Cardiac muscle cell (in vitro differentiated cells and primary cell): ENCODE results near the gene CENPX. TPM values are rescaled to one million over a fixed set of nuclear protein-coding genes. Genes with fewer than 3 reads are reported as not detected.

ENCODE experiments used
- DNase-seq, 2 donors: peaks; one replicate each; pipeline versions ENCODE4 v3.0.0 to v3.0.0-alpha.2; 2010 to 2017; ENCODE audit warnings: low read depth in 1 of 2, low spot score in 1 of 2
- H3K27ac ChIP-seq: fragments of 200-600 bp; sonication (generic); 2 replicates; pipeline ENCODE4 v1.5.1; 2016
- H3K27me3 ChIP-seq: fragments of 200-600 bp; sonication (generic); 2 replicates; pipeline ENCODE4 v1.6.0; 2016; ENCODE audit warnings: control low read depth
- H3K36me3 ChIP-seq: fragments of 200-600 bp; sonication (generic); 2 replicates; pipeline ENCODE4 v1.5.1; 2016; ENCODE audit warnings: control low read depth
- H3K4me1 ChIP-seq: fragments of 200-600 bp; sonication (generic); 2 replicates; pipeline ENCODE4 v1.8.1; 2017; ENCODE audit warnings: low read depth, mild to moderate bottlenecking, mixed run types
- H3K4me3 ChIP-seq: fragments of 200-600 bp; sonication (generic); 2 replicates; pipeline ENCODE4 v1.5.1; 2016; ENCODE audit warnings: mild to moderate bottlenecking
- H3K9me3 ChIP-seq: fragments of 200-600 bp; sonication (generic); 2 replicates; pipeline ENCODE4 v1.5.1; 2017; ENCODE audit warnings: low read depth, mild to moderate bottlenecking, control low read depth
- CTCF ChIP-seq: IDR thresholded peaks from 2 replicates; pipeline ENCODE4 v1.5.1; 2012; ENCODE audit warnings: low read depth, mild to moderate bottlenecking, low read length
- polyA plus RNA-seq: library from polyadenylated mRNA; unstranded; fragments of >200 nt; fragmentation: Nextera tagmentation; extraction: Ambion mirVana; gene quantifications from 2 replicates; pipeline ENCODE4 v1.2.1, GENCODE V29; 2016
- total RNA-seq: library from RNA; depleted of rRNA; stranded (reverse); fragments of >200 nt; gene quantifications from 2 replicates; pipeline ENCODE4 v1.2.3, GENCODE V29; 2016

The CENPX gene
- total and polyA plus RNA-seq, 2 experiments from 2014 or later, result 82.9 to 129 TPM

DNA sequence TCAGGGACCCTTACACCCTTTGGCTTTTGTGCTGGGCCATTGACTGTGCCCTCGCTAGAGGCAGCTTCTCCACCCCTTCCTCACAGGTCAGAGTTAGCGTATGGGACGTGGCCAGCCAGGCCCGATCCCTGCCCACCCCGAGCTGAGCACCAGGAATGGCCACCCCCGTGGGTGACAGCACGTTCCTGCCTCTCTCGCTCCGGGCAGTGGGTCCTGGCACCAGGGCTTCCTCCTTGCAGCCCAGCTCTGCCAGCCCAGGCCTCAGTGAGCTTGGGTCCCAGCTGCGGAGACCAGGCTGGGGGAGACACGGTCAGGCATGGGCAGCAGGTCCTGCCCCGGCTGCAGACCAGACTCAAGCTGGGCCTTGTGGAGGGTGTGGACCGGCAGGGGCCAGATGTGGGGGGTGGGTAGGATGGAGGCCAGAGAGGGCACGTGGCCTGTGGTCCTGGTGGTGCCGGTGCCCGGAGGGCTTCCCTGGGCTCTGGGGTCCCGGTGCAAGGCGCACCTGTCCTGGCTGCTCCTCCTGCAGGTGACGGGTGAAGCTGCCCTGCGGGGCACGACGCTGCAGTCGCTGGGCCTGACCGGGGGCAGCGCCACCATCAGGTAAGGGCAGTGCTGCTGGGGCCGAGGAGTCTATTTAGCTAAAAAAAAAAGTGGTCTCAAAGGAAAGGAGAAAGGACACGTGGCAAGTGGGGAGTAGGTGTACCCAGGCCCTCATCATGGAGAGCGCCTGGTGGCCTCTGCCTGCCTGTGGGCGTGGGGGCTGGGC lies 27.0 kb downstream of the CENPX start:
- Histone ChIP-seq H3K4me1 (peaks cover 7% of the 10 kb centered on the region), H3K27me3 (no peaks in the 10 kb centered on the region), H3K27ac (no peak overlapping the region), H3K36me3 (no peaks in the 10 kb centered on the region), H3K4me3 (no peak overlapping the region), H3K9me3 (no peaks in the 10 kb centered on the region)
- TF ChIP-seq CTCF, result no peak
- no peak for DNase-seq

- Histone ChIP-seq H3K4me3 (no peak overlapping the region), H3K36me3 (no peaks in the 10 kb centered on the region), H3K27me3 (no peaks in the 10 kb centered on the region), H3K9me3 (no peaks in the 10 kb centered on the region), H3K27ac (no peak overlapping the region), H3K4me1 (peaks cover 7% of the 10 kb centered on the region)
- TF ChIP-seq CTCF, result no peak
- DNase-seq, result no peak
These were observed 27.9 kb downstream of the CENPX start for GRCh38 chr17:81994593-81995462.

- Histone ChIP-seq H3K9me3 (no peaks in the 10 kb centered on the region), H3K27ac (no peak overlapping the region), H3K27me3 (no peaks in the 10 kb centered on the region), H3K36me3 (no peaks in the 10 kb centered on the region), H3K4me1 (peaks cover 7% of the 10 kb centered on the region), H3K4me3 (no peak overlapping the region)
- no peak for DNase-seq
- no peak for TF ChIP-seq CTCF
These were observed 28.7 kb downstream of the CENPX start for GRCh38 chr17:81993729-81994592.

GRCh38 chr17:81992306-81993102 lies 30.2 kb downstream of the CENPX start:
- no peak for DNase-seq
- Histone ChIP-seq H3K27ac (peak overlapping the region; percentile 39), H3K36me3 (no peaks in the 10 kb centered on the region), H3K4me3 (no peak overlapping the region), H3K27me3 (no peaks in the 10 kb centered on the region), H3K9me3 (no peaks in the 10 kb centered on the region), H3K4me1 (peaks cover 7% of the 10 kb centered on the region)
- TF ChIP-seq CTCF, result no peak
